HL-60/S4 treated with retinoic acid at 250 ng/mL for 4 days and 3 days (cell line): Measurements from ENCODE around the gene SERPINA5.

Experiments
- in situ Hi-C: fragments of 300-500 bp; cut with MboI; formaldehyde crosslinking; loops from 2 replicates; pipeline ENCODE4 v1.7.0; 2022; ENCODE audit warnings: low sequenced_read_pairs

SERPINA5 gene

DNA sequence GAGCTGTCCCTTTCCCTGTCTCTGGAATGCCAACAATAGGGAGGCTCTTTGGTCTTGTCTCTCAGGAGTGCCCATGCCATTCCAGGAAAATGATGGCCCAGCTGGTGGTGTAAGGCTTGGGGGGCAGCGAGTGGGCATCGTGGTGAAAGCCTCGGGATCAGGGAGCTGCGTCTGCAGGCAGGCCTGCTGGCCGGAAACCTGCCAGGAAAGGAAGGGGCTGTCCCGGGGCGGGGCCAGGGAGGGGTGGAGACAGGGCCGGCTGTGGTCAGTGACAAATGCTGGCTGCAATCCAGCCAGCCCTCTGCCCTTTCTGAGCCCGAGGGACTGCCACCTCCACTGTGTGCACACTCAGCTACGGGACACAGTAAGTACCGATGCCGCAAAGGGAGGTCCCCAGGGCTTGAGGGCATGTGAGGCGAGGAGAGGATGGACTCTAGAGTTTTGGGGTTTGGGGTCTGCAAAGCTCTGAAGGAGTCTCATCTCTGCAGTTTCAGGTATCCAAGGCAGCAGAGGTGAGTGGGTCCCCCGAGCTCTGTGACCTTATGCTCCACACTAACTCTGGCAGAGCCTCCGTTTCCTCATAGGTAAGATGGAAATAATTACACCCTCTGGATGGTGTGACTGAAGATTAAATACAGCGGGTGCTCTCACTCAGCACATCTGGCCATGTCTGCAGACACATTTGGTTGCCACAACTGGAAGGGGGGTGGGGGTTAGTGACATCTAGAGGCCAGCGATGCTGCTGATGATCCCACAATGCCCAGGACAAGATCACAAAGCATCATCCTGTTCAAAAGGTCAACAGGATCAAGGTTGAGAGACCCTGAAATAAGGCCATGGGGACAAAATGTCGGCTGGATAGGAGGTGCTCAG is at the start of gene SERPINA5:
Gene SERPINA5, plus strand, starts transcription at position 300 of the 873 bp plus-strand sequence. CDS start 5,937 bp downstream, outside the sequence.
- in situ Hi-C loops, result no loop called here

- in situ Hi-C loops, result no loop called here
Measured at GRCh38 chr14:94532447-94532846, 48.8 kb upstream of the SERPINA5 start.

GRCh38 chr14:94535506-94535905 is 45.7 kb upstream of the SERPINA5 start:
- in situ Hi-C loops, result no loop called here

DNA sequence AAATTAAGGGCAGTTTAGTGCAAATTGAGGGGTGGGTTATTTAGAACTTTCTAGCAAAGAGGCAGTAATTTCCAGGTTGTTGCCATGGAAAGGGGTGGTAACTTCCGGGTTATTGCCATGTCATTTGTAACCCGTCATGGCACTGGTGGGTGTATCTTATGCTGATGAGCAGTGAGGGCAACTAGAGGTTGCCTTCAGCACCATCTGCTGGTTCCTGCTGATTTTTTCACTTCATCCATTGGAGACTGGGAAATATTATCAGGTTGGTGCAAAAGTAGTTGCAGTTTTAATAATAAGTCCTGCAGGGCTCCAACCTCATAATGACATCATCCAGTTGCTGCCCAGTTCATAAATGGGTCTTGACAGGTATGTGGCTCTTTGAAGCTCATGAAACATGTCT is 44.4 kb upstream of the SERPINA5 start:
- in situ Hi-C loops, result no loop called here

GRCh38 chr14:94538070-94538740 is 43.0 kb upstream of the SERPINA5 start:
- in situ Hi-C loops, result no loop called here

GRCh38 chr14:94539181-94539580 is 42.0 kb upstream of the SERPINA5 start:
- in situ Hi-C loops, result no loop called here

DNA sequence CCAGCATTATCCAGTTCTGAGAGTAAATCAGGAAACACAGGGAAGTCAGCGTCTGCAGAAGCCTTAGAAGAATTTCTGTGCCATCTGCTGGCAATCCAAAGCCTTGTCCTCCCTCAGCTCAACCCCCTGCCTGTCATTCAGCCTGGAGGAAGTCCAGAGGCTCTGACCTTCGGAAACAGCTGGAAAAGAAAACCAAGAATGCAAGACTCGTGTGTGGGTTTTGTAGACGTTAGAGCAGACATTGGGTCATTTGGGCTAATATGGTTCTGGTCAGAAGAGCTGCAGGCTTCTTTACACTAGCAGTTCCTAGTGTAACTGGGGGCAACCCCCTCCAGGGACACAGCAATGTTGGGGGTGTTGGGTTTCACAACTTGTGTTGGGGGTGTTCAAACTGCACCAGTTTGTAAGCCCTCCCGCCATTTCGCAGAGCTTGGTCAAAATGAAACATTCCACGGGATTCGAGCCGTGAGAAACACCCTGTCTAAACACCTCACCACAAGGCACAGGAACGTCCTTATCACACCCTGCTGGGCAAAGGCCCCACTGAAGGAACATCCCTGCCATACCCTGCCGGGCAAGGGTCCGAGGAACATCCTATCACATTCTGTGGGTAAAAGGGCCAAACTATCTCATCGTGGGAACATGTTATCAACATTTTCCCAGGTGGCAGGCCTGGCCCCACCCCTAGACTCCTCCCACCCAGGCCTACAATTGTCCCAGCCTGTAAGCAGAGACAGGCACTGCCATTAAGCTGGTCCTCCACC is 41.0 kb upstream of the SERPINA5 start:
- in situ Hi-C loops, result no loop called here

DNA sequence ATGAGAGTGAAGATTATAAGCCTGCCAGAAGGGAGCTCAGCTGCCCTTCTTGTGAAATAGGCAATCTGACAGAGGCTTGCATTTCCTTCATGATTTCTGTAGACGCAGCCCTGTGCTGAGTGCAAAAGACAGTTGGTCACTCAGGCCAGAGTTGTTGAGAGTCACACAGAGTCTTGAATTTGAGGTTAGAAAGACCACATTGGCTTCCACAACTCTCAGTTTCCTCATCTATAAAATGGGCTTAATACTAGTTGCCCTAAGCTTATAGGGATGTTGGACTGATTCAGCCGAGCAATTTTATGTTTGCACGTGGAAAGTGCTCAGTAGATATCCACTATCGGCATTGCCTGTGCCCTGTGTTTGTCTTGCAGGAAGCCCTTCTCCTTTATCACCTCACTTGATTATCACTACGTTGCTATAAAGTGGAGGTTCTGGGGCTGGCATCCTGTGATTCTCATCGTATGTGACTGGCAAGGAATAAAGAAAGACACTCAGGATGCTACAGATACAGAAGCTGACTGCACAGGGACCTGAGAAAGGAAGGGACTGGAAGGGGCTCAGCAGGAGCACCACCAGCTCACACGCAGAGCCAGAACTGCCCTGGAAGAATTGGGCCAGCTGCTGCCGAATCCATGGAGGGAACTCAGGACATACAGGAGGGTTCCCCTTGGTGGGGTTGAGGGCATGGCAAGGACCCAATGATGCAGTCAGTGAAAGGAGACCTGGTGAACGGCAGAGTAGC is 39.8 kb upstream of the SERPINA5 start:
- in situ Hi-C loops, result no loop called here

GRCh38 chr14:94542111-94542810 is 39.0 kb upstream of the SERPINA5 start:
- in situ Hi-C loops, result no loop called here

DNA sequence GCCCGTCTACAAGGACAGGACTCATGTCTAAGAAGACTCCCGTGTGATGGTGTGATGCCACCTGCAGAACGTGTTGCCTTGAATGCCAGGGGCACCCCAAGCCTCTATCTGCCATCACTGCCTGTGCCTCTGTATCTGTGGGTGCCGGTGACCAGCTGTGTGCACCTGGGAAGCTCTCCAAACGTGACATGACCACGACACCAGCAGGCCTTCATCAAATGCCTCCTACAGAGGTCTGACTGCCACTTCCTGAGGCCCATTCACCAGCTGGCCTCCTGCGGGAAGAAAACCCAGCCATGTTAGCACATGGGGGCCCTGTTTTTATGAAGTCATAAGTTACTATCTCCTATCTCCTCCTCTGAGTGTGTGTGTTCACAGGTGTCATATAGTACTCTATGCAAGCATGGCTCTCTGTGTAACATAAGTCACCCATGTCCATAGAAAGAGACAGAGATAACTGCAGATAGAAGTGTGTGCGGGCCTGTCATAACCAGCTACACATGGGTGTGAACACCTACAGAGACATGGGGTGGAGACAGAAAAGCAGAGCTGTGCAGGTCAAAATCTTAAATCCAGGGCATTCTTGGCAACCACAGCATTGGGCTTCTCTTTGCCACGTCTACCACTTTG is 38.3 kb upstream of the SERPINA5 start:
- in situ Hi-C loops, result no loop called here

- in situ Hi-C loops, result no loop called here
Measured at GRCh38 chr14:94543449-94544124, 37.6 kb upstream of the SERPINA5 start.

- in situ Hi-C loops, result no loop called here
Measured at GRCh38 chr14:94544726-94545125, 36.5 kb upstream of the SERPINA5 start.

GRCh38 chr14:94545131-94545841 is 35.9 kb upstream of the SERPINA5 start:
- in situ Hi-C loops, result no loop called here

DNA sequence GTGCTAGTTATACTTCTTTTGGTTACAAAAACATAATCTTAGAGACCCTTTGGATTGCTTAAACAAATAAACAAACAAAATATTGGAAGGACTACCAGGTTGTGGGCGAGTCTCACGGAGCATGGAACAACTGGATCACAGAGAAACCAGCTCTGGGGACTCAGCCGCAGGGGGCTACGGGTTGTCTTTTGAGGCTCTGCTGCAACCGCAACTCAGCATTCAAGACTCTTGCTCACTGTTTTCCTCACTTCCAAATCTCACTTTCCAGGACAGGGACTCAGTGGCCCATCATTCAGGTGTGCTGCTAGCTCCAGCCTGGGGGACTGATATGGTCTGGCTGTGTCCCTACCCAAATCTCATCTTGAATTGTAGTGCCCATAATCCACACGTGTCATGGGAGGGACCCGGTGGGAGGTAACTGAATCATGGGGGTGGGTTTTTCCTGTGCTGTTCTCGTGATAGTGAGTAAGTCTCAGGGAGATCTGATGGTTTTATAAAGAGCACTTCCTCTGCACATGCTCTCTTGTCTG is 34.0 kb upstream of the SERPINA5 start:
- in situ Hi-C loops, result no loop called here

DNA sequence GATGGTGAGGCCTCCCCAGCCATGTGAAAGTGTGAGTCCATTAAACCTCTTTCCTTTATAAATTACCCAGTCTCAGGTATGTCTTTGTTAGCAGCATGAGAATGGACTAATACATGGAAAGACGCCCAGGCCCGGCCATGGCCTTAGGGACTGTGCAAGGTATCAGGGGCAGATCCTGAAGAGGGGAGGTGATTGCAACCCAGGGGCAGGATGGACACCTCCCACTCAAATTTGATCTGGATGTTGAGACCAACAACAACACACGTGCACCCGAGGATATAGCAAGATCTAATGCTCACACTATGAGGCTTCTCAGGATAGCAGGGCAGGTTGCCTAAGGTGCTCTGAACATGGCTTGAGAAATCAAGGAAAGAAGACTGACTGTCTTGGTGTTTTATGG is 33.5 kb upstream of the SERPINA5 start:
- in situ Hi-C loops, result no loop called here

GRCh38 chr14:94548131-94548998 is 32.9 kb upstream of the SERPINA5 start:
- in situ Hi-C loops, result no loop called here
